ENCODE measurements around the gene CREB5. TPM values are rescaled to one million over a fixed set of nuclear protein-coding genes. Genes with fewer than 3 reads are reported as not detected.

Gene CREB5
- total and polyA plus RNA-seq, 9 donors = 0.71 to 15.0 (median 2.7) TPM

GRCh38 chr7:28854750-28855074, 442.4 kb downstream of the CREB5 start:
- no peak overlapping the region for H3K27ac ChIP-seq
- no peak overlapping the region for H3K4me3 ChIP-seq
- WGBS, 3 donors = 90 to 92% (median 91%) methylated on average over 3 of the region's 3 CpGs
- H3K9me3 ChIP-seq = no peaks in the 10 kb centered on the region
- DNase-seq = no peak
- no peaks in the 10 kb centered on the region for H3K27me3 ChIP-seq
- TF ChIP-seq CTCF (IDR thresholded peaks at IDR 0.05) (no peak), EP300 (IDR thresholded peaks at IDR 0.05) (no peak), POLR2A (IDR thresholded peaks at IDR 0.05) (no peak)
- H3K4me1 ChIP-seq (ENCODE audit: insufficient read depth) = no peaks in the 10 kb centered on the region
- no peaks in the 10 kb centered on the region for H3K36me3 ChIP-seq
- intact Hi-C loops (cut with DNase I) = loop anchor here in 3 of 4 donors (5.0 to 10.0 kb wide), 4 partner anchors 462 to 880 kb away; no protein-coding TSS in a partner anchor

DNA sequence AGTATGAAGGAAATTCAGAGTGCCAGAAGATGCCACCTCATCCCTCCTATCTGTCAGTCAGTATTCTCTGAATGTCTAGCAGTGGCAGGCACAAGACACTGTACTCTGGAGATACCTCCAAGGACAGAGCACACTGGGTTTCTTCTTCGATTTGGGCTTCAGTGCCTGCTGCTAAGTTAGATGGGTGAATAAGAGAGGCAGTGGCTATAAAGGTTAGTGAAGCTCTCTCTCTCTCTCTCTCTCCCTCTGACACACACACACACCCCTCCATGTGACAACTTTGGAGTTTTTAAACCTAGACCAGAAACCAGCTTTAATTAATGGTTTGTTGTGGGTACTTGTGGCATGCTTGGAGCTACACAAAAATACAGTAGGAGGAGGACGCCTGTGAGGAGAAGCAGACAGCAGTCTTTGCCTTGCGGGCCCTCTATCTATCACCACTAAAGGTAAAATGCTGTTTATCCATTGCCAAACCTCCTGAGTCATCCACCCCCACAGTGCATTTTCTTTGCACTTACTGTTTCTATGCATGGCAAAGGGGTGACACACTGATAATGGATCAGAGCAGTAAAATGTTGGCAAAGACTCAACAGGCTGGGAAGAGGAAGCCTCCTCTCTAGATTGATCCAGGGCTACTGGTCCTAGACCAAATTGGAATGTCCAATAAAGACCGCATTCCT, 443.4 kb downstream of the CREB5 start:
- intact Hi-C loops (cut with DNase I) = loop anchor here in 2 of 4 donors (10.0 kb wide), 2 partner anchors 561 to 881 kb away; no protein-coding TSS in a partner anchor
- no peak for DNase-seq
- WGBS, 3 donors = 83 to 85% (median 83%) methylated on average over 4 of the region's 4 CpGs
- Histone ChIP-seq H3K4me3 (no peak overlapping the region), H3K27me3 (no peaks in the 10 kb centered on the region), H3K9me3 (no peaks in the 10 kb centered on the region), H3K36me3 (no peaks in the 10 kb centered on the region), H3K4me1 (ENCODE audit: insufficient read depth) (no peaks in the 10 kb centered on the region), H3K27ac (no peak overlapping the region)
- no peak for TF ChIP-seq POLR2A (IDR thresholded peaks at IDR 0.05)
- TF ChIP-seq EP300 (IDR thresholded peaks at IDR 0.05) = no peak

GRCh38 chr7:28856656-28857055, 444.3 kb downstream of the CREB5 start:
- no peak for DNase-seq
- H3K4me3 ChIP-seq = no peak overlapping the region
- H3K27ac ChIP-seq = no peak overlapping the region
- H3K9me3 ChIP-seq = no peaks in the 10 kb centered on the region
- H3K27me3 ChIP-seq = no peaks in the 10 kb centered on the region
- no peaks in the 10 kb centered on the region for H3K36me3 ChIP-seq
- 51 to 60% (median 55%) methylated on average over 5 of the region's 5 CpGs for WGBS, 3 donors
- H3K4me1 ChIP-seq (ENCODE audit: insufficient read depth) = no peaks in the 10 kb centered on the region
- intact Hi-C loops (cut with DNase I) = loop anchor here in 2 of 4 donors (10.0 kb wide), 2 partner anchors 562 to 882 kb away; no protein-coding TSS in a partner anchor
- TF ChIP-seq EP300 (IDR thresholded peaks at IDR 0.05) (no peak), POLR2A (IDR thresholded peaks at IDR 0.05) (no peak), CTCF (IDR thresholded peaks at IDR 0.05) (no peak)

- Histone ChIP-seq H3K36me3 (no peaks in the 10 kb centered on the region), H3K27me3 (no peaks in the 10 kb centered on the region), H3K9me3 (no peaks in the 10 kb centered on the region), H3K4me3 (no peak overlapping the region), H3K27ac (no peak overlapping the region), H3K4me1 (ENCODE audit: insufficient read depth) (no peaks in the 10 kb centered on the region)
- intact Hi-C loops (cut with DNase I) = loop anchor here in 2 of 4 donors (10.0 kb wide), 2 partner anchors 563 to 883 kb away; no protein-coding TSS in a partner anchor
- TF ChIP-seq EP300 (IDR thresholded peaks at IDR 0.05) = no peak
- no peak for TF ChIP-seq CTCF (IDR thresholded peaks at IDR 0.05)
- TF ChIP-seq POLR2A (IDR thresholded peaks at IDR 0.05) = no peak
- 74 to 97% (median 76%) methylated on average over 1 of the region's 1 CpG for WGBS, 3 donors
- no peak for DNase-seq
Observed at GRCh38 chr7:28858206-28858605, 445.9 kb downstream of the CREB5 start.

- Histone ChIP-seq H3K27ac (no peak overlapping the region), H3K9me3 (no peaks in the 10 kb centered on the region), H3K4me3 (no peak overlapping the region), H3K4me1 (ENCODE audit: insufficient read depth) (no peaks in the 10 kb centered on the region), H3K36me3 (no peaks in the 10 kb centered on the region), H3K27me3 (no peaks in the 10 kb centered on the region)
- WGBS, 3 donors = 85 to 89% (median 86%) methylated on average over 6 of the region's 6 CpGs
- DNase-seq = no peak
- no peak for TF ChIP-seq POLR2A (IDR thresholded peaks at IDR 0.05)
- TF ChIP-seq CTCF (IDR thresholded peaks at IDR 0.05) = no peak
- TF ChIP-seq EP300 (IDR thresholded peaks at IDR 0.05) = no peak
- intact Hi-C loops (cut with DNase I) = loop anchor here in 2 of 4 donors (10.0 kb wide), 2 partner anchors 564 to 884 kb away; no protein-coding TSS in a partner anchor
Observed at GRCh38 chr7:28858895-28859294, 446.6 kb downstream of the CREB5 start.

Data from ovary (tissue), 9 donors.